SKM-1 treated with dmso at 0.1 percent for 144 hours (cell line): ENCODE data around the gene ALPK1.
"Not testable (repeated sequence)": the region's sequence is repeated elsewhere in the genome, so short reads cannot be mapped to it uniquely, and the experiment has no call there.

Source experiments
- DNase-seq: peaks from one replicate; lab custom pipeline; 2025; ENCODE audit not compliant: unreplicated experiment; lab: John Stamatoyannopoulos, UW

Gene ALPK1

GRCh38 chr4:112284166-112284565 is 13.0 kb upstream of the ALPK1 start:
- no peak for DNase-seq

GRCh38 chr4:112284662-112285411 is 12.3 kb upstream of the ALPK1 start:
- no peak for DNase-seq

DNA sequence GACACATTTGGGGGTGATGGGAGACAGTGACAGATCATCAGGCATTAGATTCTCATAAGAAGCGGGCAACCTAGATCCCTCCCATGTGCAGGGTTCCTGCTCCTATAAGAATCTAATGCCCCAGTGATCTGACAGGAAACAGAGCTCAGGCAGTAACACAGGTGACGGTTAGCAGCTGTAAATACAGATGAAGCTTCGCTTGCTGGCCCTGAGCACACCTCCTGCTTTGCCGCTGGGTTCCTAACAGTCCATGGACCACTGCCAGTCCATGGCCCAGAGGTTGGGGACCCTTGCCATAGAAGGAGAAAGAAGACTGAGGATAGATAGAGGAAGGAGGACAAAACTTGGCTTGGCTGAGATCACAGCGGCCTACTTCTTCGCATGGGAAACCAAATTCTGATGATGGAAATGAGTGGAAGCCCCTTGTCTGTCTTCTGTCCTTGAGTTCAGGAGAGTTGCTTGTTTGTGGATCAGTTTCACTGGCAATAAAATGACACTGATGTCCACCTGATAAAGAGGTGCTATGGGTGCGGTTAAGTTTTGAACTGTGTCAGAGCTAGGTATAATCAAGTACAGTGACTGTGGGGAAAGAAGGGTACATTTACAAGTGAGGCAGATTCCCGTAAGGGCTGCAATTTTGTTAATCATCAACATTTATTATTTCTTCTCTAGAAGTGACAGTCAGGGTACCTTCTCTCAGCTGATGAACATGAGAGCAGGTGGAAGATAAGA is 9.7 kb upstream of the ALPK1 start:
- no peak for DNase-seq

- DNase-seq: no peak
Measured at GRCh38 chr4:112288455-112288854, 8.7 kb upstream of the ALPK1 start.

DNA sequence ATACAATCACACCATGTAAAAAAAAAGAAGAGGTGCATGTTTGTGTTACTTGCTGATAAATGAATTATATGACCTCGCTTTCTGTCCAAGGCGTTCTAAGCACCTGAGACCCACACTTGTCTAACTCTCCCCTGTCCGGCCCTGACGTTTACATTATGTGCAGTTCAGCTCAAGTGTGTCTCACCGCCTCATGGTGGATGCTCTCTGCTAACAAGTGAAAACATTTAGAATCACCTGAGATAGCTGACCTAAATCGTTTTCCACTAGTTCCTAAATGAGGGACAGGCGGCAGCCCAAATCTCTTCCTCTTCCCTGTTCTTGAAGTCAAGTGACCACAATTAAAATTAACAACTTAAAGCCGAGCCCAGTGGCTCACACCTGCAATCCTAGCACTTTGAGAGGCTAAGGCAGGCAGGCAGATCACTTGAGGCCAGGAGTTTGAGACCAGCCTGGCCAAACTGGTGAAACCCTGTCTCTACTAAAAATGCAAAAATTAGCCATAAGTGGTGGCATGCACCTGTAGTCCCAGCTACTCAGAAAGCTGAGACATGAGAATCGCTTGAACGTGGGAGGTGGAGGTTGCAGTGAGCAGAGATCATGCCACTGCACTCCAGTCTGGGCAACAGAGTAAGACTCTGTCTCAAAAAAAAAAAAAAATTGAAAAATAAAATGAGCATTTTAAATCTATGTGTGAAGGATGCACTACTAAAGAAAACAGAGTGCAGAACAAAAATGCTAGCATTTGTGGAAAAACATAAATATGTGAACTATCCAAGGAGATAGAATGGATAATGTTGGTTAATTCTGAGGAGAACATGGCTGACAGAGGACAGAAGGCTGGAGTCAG is 7.5 kb upstream of the ALPK1 start:
- DNase-seq: no peak

DNA sequence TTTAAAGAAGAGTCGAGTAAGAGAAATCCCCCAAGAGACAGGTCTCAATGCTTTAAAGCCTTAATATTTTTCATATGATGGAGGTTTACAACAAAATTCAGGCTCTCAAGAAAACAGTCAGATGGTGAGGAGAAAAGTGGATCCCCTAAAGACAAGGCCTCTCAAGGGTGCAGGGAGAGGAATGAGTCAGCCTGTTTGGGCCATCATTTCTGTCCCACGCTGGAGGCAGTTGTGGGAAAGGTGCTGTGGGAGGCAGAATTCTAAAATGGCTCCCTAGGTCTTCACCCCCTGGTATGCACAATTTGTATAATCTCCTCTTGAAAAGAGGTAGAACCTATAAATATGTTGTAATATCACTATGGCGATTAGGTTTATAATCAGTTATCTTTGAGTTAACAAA is 6.8 kb upstream of the ALPK1 start:
- no peak for DNase-seq

- DNase-seq: no peak
Measured at GRCh38 chr4:112299721-112300120, 2.6 kb downstream of the ALPK1 start.

DNA sequence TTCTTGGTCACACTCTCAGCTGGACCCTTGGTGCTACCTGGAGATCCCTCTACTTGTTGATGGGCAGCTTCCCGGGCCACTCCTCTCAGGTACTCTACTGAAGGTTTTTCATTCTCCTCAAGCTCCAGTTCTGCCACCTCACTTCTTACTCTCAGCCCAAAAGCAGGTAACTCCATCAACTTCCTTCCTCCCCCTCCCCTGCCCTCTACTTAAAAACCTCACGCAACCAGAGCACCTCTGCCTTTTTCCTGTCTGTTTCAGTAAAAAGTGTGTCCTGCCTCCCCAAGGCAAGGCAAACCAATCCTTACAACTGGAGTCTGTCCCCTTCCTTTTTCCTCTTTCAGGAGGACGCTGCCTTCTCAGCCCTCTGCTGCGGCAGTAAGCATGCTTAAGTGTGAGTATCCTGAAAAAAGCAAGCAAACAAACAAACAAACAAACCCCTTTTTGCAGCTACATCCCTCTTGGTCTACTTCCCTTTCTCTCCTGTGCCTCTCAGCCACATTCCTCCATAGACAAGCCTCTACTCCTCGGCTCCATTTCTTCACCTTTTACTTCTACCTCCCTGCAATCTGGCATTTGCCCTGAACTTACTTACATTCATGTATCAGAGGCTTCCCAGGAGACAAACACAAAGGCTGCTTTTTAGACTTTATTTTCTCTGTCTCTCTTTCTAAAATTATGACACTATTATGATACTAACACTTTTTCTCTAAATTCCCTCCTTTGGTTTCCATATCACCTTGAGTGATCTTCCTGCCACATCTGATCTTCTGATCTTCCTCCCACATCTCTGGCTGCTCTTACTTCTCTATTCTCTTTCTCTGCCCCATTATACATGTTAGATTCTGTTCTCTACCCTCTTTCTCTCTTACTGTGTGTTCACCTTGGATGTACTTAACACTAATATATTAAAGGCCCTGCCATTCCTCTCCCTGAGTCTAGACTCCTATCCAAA is 5.4 kb downstream of the ALPK1 start:
- no peak for DNase-seq

- DNase-seq: not testable (repeated sequence)
Measured at GRCh38 chr4:112305477-112305876, 8.3 kb downstream of the ALPK1 start.

- not testable (repeated sequence) for DNase-seq
Measured at GRCh38 chr4:112309263-112309791, 12.2 kb downstream of the ALPK1 start.

DNA sequence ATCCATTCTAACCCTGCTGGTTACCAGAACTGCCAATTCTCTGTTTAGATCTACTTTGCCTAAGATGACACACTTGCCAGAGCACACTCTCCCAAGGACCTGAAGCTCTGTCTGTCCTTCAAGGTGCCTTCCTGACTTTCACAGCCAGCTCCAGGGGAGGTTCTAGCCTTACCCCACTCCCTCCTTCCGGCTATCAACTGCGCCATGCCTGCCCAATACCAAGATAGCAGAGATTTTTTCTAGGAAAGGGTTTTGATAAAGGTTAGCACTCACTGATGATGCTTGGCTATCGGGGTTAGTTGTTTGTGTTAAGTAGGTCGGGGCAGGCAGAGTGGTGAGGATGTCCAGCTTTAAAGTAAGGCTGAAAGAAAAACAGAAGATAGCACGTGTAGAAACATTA is 14.3 kb downstream of the ALPK1 start:
- DNase-seq: no peak

- peak; percentile 94 for DNase-seq
Measured at GRCh38 chr4:112312610-112313239, 15.6 kb downstream of the ALPK1 start.

GRCh38 chr4:112315446-112315845 is 18.3 kb downstream of the ALPK1 start:
- DNase-seq: no peak

GRCh38 chr4:112316360-112316759 is 19.2 kb downstream of the ALPK1 start:
- no peak for DNase-seq

- no peak for DNase-seq
Measured at GRCh38 chr4:112318239-112319142, 21.3 kb downstream of the ALPK1 start.

GRCh38 chr4:112321776-112322684 is 24.9 kb downstream of the ALPK1 start:
- DNase-seq: peak; percentile 48

- no peak for DNase-seq
Measured at GRCh38 chr4:112322866-112323265, 25.7 kb downstream of the ALPK1 start.

- no peak for DNase-seq
Measured at GRCh38 chr4:112325530-112325929, 28.4 kb downstream of the ALPK1 start.
